Measurements from ENCODE around the gene C9orf43.
A peak's percentile ranks its signal among the peaks of the same experiment; 100 is the strongest.
"Not testable (repeated sequence)": the region's sequence is repeated elsewhere in the genome, so short reads cannot be mapped to it uniquely, and the experiment has no call there.

C9orf43 gene

GRCh38 chr9:113410207-113410864 lies at the start of gene C9orf43, which contains the start of gene POLE3:
C9orf43 (plus strand) TSS chr9:113410747; CDS start chr9:113413494, 2,747 bp downstream.
POLE3 (minus strand) TSS chr9:113410675; CDS start chr9:113410293, 382 bp downstream.
- peak; percentile 88 to 98 (median 94) for DNase-seq

GRCh38 chr9:113361304-113362018 lies 49.1 kb upstream of the C9orf43 start:
- DNase-seq = no peak

DNA sequence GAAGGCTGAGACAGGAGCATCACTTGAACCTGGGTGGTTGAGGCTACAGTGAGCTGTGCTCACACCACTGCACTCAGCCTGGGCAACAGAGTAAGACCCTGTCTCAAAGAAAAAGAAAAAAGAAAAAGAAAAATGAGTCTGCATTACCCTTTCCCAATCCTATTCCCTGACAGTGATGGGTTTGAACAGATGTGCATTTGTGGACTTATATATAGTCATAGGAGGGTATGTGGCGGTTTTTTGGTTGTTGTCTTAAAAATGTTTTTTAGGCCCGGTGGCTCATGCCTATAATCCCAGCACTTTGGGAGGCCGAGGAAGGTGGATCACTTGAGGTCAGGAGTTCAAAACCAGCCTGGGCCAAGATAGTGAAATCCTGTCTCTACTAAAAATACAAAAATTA lies 47.2 kb upstream of the C9orf43 start:
- DNase-seq = no peak

DNA sequence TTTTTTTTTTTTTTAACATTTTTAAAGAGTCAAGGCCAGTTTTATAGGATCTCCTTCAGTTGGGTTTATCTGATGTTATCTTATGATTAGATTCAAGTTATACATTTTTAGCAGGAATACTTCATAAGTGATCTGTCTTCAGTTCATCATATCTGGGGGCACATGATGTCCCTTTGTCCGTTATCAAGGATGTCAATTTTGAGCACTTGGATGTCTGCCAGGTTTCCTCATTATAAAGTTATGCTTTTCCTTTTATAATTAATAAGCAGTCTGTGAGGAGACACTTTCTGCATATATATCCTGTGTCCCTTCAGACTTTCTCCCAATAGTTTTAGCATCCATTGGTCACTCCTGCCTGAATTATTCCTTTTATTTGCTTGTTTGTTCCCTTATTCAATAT lies 45.6 kb upstream of the C9orf43 start:
- DNase-seq = no peak

GRCh38 chr9:113365652-113366051 lies 44.9 kb upstream of the C9orf43 start:
- not testable (repeated sequence) for DNase-seq

- no peak for DNase-seq
Observed at GRCh38 chr9:113368348-113368981, 42.1 kb upstream of the C9orf43 start.

DNA sequence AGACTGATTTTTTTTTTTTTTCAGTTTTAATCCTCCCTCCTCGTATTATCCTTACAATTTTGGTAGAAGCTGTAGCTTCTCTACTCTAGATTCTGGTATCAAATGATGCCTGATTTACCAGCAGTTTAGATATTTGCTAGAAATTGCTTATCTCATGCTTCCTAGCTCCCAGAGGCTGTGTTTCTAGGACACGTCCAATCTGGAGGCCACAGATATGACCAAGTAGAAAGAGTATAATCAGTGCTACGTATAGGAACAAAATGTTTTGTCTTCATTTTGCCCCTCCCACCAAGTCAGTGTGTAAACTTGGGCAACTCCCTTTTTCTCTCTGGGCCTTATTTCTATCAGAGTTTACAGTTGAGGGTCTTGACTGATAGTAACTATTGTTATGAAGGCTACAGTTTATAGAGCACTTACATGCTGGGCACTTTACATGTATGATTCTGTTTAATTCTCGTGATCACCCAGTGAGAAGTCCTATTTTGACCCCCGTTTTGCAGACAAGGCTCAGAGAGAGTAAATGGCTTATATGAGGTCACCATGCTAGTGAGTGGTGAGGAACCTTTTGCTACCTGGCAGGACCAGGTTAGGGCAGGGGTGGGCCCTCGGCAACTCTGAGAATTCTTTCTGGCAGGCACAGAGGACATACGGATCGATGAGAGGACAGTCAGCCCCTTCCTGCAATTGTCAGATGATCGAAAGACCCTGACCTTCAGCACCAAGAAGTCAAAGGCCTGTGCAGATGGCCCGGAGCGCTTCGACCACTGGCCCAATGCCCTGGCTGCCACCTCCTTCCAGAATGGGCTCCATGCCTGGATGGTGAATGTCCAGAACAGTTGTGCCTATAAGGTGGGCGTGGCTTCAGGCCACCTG lies 41.3 kb upstream of the C9orf43 start:
- DNase-seq = no peak

DNA sequence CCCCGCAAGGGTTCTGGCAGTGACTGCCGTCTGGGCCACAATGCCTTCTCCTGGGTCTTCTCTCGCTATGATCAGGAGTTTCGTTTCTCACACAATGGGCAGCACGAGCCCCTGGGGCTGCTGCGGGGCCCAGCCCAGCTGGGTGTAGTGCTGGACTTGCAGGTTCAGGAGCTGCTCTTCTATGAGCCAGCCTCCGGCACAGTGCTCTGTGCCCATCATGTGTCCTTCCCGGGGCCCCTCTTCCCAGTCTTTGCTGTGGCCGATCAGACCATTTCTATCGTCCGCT lies 40.7 kb upstream of the C9orf43 start:
- DNase-seq = no peak

DNA sequence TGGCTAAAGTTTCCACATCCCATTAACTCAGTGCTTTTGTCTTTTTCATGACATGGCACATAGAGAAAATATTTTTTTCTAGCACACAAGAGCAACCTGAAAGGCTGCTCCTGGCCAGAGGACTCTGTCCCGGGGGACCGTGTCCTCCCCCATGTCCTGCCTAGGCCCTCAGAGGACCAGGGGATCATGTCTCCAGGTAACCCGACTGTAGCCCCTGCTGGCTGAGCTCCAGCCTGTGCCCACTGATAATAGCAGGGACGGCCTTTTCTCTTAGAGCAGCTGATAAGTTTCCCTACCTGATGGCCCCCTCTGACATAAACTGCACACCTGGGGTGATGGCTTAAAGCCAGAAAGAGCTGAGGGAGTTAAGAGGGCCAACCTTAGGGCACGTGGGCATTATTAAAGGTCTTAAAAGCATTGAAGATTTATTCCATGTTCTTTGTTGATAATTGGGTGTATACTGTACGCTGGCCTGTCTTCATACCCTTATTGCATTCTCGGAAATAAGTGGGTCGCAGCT lies 39.7 kb upstream of the C9orf43 start:
- no peak for DNase-seq

DNA sequence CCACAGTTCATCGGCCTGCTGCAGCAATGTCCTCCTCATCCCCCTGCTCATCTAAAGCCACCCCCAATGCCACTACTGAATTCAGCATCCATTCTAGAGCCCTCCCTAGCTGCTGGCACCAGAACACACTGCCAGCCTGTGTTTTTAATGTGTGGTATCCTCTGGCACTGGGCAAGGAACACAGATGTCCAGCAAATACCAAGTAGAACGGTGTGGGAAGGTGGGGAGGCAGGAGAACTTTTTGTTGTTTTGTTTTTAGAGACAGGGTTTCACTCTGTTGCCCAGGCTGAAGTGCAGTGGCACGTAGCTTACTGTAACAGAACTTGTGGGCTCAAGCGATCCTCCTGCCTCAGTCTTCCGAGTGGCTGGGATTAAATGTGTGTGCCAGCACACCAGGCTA lies 38.5 kb upstream of the C9orf43 start:
- no peak for DNase-seq

GRCh38 chr9:113373256-113373655 lies 37.3 kb upstream of the C9orf43 start:
- no peak for DNase-seq

- no peak for DNase-seq
Observed at GRCh38 chr9:113373676-113374392, 36.7 kb upstream of the C9orf43 start.

DNA sequence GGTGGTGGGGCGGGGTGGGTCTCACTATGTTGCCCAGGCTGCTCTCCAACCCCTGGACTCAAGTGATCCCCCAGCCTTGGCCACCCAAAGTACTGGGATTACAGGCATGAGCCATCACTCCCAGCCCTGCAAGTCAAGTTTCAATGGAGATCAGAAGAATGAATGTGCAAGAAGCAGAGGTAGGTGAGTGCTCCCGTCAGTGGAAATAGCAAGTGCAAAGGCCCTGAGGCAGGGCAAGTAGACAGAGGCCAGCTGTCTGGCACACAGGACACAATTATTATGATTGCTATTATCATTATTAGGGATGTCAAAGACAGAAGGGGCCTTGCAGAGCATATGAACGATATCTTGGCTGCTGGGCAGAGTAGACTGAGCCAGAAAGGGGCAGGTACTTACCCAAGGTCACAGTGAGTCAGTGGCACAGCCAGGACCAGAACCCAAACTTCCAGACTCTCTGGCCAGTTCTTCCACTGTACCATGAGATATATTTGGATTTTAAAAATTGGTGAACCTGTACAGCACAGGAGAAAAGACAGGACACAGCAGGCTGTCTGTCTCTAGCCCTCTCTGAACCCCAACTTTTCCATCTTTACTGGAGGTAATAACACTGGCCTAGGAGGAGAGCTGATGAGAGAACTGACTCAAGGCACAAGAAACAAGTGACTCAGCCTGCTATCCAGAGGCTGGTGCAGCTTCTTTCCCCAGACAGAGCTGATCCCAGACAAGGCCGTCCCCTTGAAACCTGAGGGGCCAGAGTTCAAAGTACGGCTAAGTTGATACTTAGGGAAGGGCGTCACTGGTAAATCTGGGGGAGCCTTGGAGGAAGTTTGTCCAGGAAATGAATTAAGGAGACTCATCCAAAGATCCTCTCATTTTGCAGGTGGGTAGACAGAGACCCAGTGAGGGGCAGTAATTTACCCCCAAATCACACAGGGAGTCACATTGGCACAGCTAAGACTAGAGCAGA lies 35.2 kb upstream of the C9orf43 start:
- DNase-seq = no peak

DNA sequence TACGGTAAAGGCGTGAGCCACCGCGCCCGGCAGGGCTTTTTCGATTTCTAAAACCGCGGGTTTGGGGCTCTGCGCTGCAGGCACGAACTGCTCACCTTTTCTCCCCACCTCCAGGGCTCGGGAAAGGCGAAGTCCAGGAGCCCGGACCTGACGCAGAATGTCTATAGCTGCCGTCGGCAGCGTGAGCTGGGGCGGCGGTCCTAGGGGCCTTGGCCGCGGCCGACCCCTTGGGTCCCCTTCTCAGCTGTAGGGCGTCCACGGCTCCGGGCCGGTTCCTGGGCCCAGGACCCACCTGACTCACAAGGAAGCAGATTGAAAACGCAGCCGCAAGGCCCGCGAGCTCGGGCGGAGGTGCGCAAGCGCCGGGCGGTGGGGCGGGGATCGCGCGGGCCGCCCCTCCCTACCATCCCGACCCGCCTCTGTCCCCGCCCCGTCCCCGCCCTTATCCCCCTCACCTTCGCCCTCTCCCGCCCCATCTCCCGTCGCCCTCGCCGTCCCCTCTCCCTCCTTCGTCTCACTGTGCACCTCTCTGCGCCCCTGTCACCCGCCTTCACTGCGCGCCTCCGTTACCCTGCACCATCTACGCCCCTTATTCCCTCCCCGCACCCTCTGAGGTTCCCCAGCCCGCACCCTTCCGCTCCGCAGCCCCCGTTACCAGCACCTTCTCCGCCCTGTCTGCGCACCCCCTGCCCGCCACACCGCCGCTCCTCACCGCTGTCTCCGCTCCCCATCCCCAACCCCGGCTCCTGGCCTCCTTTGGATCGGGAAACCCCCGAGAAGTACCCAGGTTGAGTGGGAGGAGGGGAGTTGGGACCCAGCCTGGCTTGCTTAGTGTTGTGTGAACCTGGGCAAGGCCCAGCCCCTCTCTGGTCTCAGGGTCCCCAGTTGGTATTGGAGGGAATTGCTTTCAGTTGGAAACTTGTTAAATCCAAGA lies 33.6 kb upstream of the C9orf43 start, which contains the start of gene HDHD3:
Gene HDHD3, minus strand, starts transcription at position 353 of the 934 bp plus-strand sequence. CDS start 2,632 bp downstream, outside the sequence.
- DNase-seq = peak; percentile 74 to 86 (median 80)

DNA sequence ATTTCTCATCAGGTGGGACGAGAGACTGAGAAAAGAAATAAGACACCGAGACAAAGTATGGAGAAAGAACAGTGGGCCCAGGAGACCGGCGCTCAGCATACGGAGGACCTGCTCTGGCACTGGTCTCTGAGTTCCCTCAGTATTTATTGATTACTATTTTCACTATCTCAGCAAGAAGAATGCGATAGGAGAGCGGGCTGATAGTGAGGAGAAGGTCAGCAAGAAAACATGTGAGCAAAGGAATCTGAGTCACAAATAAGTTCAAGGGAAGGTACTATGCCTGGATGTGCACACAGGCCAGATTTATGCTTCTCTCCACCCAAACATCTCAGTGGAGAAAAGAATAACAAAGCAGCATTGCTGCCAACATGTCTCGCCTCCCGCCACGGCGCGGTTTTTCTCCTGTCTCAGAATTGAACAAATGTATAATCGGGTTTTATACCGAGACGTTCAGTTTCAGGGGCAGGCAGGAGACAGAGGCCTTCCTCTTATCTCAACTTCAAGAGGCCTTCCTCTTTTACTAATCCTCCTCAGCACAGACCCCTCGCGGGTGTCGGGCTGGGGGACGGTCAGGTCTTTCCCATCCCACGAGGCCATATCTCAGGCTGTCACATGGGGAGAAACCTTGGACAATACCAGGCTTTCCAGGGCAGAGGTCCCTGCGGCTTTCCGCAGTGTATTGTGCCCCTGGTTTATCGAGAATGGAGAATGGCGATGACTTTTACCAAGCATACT lies 31.3 kb upstream of the C9orf43 start:
- DNase-seq = not testable (repeated sequence)

GRCh38 chr9:113379829-113380210 lies 30.7 kb upstream of the C9orf43 start:
- not testable (repeated sequence) for DNase-seq

DNA sequence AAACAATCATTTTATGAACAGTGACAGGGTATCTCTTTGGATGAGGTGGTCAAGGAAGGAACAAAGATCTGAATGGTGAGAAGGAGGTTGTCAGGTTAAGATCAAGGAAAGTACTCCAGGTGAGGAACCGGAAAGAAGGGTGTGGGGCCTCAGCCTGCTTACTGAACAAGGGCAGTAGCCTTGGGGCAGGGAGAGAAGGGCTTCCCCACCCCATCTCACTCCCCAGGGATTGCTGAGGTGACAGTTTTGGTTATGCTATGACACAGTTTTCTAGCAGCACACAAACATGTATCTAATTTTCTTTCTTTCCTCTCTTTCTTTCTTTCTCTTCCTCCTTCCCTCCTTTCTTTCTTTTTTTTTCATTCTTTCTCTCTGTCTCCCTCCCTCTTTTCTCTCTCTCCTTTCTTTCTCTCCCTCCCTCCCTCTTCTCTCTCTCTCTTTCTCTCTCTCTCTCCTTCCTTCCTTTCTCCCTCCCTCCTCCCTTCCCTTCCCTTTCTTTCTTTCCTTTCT lies 29.6 kb upstream of the C9orf43 start:
- DNase-seq = no peak

DNA sequence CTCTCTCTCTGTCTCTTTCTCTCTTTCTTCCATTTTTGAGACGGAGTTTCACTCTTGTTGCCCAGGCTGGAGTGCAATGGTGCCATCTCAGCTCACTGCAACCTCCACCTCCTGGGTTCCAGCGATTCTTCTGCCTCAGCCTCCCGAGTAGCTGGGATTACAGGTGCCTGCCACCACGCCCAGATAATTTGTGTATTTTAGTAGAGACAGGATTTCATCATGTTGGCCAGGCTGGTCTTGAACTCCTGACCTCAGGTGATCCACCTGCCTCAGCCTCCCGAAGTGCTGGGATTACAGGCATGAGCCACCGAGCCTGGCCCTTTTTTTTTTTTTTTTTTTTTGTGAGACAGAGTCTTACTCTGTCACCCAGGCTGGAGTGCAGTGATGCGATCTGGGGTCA lies 29.1 kb upstream of the C9orf43 start:
- DNase-seq = not testable (repeated sequence)
